Thoracic aorta (tissue), 2 donors: ENCODE results near the gene ZDHHC24. TPM values are rescaled to one million over a fixed set of nuclear protein-coding genes. Genes with fewer than 3 reads are reported as not detected.

ENCODE experiments used
- total RNA-seq, 2 donors: library from RNA; depleted of rRNA; stranded (reverse); fragments of >200 nt; gene quantifications; one replicate each; pipeline versions ENCODE4 v1.1.0 to v1.2.3, GENCODE V29; 2016

The ZDHHC24 gene
- total RNA-seq, 2 donors from 2014 or later = 10.2 to 15.7 TPM

Other genes starting within 250 kb of the ZDHHC24 start
- 10 to 100 TPM; 22.9 to 32.4 TPM for gene CD248, start 229.0 kb downstream of the ZDHHC24 start, total RNA-seq
- 1 to 10 TPM; 7.7 to 7.8 TPM for gene RIN1, start 209.6 kb downstream of the ZDHHC24 start, total RNA-seq
- 10 to 100 TPM; 35.0 to 48.1 TPM for gene BRMS1, start 200.9 kb downstream of the ZDHHC24 start, total RNA-seq
- gene B4GAT1, start 198.4 kb downstream of the ZDHHC24 start, total RNA-seq = 10 to 100 TPM; 15.7 to 34.1 TPM
- gene SLC29A2, start 174.3 kb downstream of the ZDHHC24 start, total RNA-seq = 1 to 10 TPM; 2.5 to 3.0 TPM
- 1 to 10 TPM; 4.2 to 6.6 TPM for gene NPAS4, start 125.0 kb downstream of the ZDHHC24 start, total RNA-seq
- gene MRPL11, start 107.2 kb downstream of the ZDHHC24 start, total RNA-seq = 10 to 100 TPM; 16.7 to 28.0 TPM
- 10 to 100 TPM; 29.1 to 47.1 TPM for gene PELI3, start 79.1 kb downstream of the ZDHHC24 start, total RNA-seq
- gene DPP3, start 65.6 kb downstream of the ZDHHC24 start, total RNA-seq = 10 to 100 TPM; 20.2 to 22.2 TPM
- gene BBS1, start 35.4 kb downstream of the ZDHHC24 start, total RNA-seq = 100 to 1,000 TPM in 1 of 2 donors, 10 to 100 TPM in 1; 90.3 to 114 TPM
- not detected for gene ACTN3, start 855 bp upstream of the ZDHHC24 start, total RNA-seq
- gene CTSF, start 22.6 kb upstream of the ZDHHC24 start, total RNA-seq = 100 to 1,000 TPM; 122 to 195 TPM
- gene CCDC87, start 47.0 kb upstream of the ZDHHC24 start, total RNA-seq = under 1 TPM in 1 of 2 donors, not detected in 1; 0.68 TPM
- gene CCS, start 47.1 kb upstream of the ZDHHC24 start, total RNA-seq = 10 to 100 TPM; 19.9 to 20.8 TPM
- 10 to 100 TPM; 72.7 to 99.8 TPM for gene RBM14, start 70.6 kb upstream of the ZDHHC24 start, total RNA-seq
- 10 to 100 TPM; 61.2 to 84.0 TPM for gene RBM4, start 92.7 kb upstream of the ZDHHC24 start, total RNA-seq
- gene RBM4B, start 131.8 kb upstream of the ZDHHC24 start, total RNA-seq = 1 to 10 TPM; 8.9 to 9.2 TPM
- 1 to 10 TPM; 1.2 to 5.6 TPM for gene SPTBN2, start 183.2 kb upstream of the ZDHHC24 start, total RNA-seq